Hematopoietic multipotent progenitor cell treated with erythropoietin and hydrocortisone succinate and interleukin-3 and kit ligand, for 15 days (in vitro differentiated cells): ENCODE measurements around the gene AP3D1.
"Not testable (repeated sequence)": the region's sequence is repeated elsewhere in the genome, so short reads cannot be mapped to it uniquely, and the experiment has no call there.

ENCODE experiments used
- DNase-seq: peaks from one replicate; pipeline ENCODE4 v3.0.0-alpha.2; 2015; ENCODE audit warnings: low spot score

AP3D1 gene

DNA sequence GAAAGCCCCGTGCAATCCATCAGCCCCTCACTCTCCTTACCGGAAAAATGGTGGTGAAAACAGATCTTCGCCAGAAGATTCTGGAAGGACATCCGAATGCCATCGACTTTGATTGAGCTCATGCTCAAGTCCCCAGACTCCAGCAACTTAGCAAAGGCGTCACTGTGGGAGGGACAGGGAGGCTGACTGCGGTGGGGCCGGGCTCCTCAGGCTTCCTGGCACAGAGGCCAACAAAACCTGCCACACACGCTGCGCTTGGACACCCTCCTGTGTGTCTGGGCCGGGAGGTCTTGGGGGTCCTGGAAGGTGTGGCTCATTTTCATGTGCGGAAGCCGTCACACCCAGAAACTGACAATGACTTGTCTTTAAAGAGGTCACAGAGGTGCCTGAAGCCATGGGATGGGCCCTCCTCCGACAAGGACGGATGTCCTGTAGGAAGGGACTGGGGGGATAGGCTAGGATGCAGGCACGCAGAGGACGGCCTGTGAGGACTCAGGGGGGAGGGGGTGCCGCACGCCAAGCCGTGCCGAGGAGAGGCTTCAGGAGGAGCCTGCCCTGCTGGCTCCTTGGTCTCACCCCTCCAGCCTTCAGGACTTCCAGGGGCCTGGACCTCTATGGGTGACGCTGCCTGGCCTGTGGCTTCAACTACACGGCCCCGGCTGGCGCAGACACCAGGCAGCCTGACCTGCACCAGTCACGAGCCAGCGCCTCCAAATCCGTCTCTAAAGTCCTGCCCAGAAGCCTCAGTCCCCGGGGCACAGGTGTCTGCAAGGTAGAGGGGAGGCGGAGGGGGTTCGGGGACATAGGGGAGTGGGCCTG lies 42.1 kb downstream of the AP3D1 start:
- no peak for DNase-seq

DNA sequence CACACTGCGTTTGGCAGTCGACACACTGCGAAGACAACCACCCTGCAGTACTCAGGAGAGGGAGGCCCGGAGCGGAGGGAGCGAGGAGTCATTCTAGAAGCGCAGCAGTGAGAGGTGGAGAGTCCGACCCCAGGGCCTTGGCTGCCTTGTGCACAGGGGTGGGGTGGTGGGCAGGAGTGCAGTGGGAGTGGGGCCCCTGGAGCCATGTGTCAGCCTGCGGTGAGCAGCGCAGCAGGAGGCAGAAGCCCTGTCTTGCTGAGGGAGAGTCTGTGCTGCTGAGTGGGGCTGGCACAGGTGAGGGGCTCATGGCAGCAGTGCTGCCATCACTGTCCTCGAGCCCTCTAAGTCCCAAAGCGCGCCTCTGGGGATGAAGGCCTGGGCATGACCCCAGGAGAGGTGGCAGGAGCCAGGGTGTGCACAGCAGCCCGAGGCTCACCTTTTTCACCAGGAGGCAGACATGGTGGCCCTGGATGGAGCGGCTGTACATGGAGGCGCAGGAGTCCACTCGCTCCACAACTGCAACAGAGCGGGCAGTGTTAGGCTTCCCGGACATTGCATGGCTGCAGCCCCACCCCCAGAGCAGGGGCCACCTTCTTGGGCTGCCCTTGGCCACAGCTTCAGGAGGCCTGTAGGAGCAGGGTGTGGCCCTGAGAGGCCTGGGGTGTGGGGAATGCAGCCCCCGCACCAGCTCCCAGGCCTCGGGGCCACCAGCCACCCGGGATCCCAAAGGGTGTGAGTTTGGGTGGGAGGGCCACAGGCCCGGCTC lies 42.9 kb downstream of the AP3D1 start:
- DNase-seq, result no peak

DNA sequence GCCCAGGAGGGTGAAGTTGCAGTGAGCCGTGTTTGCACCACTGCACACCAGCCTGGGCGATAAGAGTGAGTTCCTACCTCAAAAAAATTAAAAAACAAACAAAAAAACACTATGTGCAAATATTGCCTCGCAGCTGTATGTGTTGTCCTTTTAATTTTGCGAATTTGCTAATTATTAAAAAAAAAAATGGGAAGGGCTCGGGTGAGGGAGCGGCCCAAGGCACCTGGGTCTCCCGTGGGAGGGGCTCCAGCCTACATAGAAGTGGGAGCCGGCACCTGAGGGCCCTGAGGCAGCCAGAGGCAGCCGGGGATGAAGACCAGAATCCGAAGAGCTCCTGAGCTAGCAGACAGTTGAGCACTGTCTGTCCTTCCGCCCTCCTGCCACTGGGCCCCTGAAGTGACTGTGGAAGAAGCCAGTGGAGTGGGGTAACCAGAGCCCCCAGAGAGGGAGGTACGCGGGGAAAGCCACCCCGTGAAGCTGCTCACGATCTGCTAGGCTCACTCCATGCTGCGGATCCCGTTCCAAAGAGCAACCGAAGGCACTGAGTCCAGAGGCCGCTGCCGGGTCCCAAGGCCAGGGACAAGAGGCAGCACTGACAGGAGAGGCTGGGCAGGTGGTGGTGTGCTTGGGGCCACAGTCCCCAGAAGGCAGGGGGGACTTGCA lies 48.2 kb downstream of the AP3D1 start:
- no peak for DNase-seq

DNA sequence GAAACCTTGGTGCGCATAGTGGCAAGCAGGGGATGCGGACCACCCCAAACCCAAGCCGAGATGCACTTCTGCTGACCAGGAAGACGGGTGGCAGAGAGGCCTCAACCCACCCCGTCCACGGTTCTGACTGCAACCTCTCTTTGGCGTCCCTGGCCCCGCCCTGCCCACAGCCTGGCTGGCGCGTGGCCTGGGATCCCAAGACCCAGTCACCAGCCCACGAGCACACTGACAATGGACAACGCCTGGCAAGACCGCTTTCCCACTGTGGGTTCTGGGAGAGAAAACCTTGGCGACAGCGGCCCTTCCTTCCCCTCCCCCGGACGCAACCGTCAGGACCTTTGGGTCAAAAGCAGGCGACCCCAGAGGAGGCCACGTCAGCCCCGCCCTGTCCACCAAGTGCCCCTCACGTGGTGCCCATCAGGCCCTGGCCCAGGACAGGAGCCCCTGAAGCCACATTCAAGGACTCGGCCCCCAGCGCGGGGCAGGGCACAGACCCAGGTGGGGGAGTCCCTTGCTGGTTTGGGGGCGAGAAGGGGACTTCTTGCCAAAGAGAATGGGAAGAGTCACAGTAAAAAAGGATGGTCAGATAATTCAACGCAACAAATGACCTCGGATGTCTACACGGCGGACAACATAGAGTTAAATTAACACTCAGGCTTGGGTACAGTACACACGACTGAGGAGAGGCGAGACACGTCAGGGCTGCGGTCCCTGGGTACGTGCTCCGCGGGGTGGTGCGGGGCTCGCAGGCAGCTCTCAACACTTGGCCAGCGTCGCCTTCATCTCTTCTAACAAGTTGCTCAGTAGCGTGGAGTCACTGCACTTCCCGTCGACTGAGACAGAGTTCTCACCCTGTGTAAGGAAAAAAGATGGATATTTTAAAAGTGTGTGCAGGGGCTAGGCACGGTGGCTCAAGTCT lies 49.7 kb downstream of the AP3D1 start:
- DNase-seq, result no peak

DNA sequence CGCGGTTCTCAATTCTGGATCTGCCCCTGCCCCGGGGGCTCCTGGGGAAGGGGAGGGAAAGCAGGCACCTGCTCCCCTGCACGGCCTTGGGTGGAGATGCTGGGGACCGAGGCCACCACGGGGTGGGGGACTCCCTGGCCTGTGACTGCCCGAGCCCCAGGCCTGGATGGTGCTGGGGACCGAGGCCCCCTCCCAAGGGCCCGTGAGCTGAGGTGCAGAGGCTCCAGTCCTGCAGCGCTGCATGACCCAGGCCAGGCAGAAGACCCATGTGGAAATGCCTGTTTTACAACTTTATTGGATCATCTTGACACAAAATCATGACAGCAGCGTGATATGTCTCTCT lies 50.7 kb downstream of the AP3D1 start:
- no peak for DNase-seq

DNA sequence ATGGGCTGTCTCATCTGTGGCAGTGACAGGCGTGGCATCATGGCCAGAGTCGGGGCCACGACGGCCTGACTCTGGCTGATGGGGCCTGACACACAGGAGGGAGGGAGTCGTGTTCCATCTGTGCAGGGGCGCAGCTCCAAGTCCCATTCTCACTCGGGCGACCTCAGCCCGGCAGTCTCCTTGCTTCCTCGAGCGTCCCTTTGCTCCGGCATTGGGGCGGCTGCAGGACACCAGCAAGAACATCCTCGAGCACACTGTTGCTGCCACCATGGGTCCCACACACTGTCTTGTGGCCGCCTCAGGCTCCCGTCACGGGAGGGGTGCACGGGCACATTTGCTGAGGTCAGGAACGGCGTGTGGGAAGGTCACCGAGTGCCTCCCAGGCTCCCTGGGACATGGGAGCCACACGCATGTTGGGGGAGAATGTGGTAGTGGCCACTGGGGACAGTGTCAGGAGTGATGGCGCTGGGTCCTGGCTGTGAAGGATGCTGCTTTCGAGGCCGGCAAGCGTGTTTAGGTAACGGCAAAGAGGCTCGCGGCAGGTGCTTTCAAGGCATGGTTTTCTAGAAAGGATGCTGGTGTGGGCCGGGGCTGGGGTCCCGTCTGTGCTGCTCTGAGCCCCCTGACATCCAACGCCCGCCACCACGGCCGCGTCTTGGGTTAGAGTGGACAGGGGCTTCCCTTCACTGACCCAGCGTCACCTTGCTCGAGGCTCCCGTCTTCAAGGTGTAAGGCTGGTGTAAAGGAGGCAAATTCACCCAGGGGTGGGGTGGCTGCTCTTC lies 51.2 kb downstream of the AP3D1 start:
- no peak for DNase-seq

DNA sequence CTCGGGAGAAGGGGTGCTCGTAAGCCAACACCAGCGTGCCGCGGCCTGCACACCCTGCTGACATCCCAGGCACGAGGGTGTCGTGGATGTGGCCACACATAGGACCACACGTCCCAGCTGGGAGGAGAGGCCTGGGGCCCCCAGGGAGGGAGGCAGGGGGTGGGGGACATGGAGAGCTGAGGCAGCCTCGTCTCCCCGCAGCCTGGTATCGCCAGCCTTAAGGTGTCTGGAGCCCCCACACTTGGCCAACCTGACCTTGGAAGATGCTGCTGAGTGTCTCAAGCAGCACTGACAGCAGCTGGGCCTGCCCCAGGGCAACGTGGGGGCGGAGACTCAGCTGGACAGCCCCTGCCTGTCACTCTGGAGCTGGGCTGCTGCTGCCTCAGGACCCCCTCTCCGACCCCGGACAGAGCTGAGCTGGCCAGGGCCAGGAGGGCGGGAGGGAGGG lies 52.3 kb downstream of the AP3D1 start:
- DNase-seq, result no peak

DNA sequence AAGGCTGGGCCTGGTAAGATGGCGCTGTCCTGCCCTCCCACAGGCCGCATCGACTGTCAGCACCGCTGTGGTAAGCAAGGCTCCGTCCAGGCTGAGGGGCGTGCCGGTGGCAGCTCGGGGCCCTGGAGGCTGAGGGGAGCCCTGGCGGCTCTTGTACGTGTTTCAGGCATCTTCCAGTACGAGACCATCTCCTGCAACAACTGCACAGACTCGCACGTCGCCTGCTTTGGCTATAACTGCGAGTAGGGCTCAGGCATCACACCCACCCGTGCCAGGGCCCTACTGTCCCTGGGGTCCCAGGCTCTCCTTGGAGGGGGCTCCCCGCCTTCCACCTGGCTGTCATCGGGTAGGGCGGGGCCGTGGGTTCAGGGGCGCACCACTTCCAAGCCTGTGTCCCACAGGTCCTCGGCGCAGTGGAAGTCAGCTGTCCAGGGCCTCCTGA lies 53.5 kb downstream of the AP3D1 start:
- no peak for DNase-seq

DNA sequence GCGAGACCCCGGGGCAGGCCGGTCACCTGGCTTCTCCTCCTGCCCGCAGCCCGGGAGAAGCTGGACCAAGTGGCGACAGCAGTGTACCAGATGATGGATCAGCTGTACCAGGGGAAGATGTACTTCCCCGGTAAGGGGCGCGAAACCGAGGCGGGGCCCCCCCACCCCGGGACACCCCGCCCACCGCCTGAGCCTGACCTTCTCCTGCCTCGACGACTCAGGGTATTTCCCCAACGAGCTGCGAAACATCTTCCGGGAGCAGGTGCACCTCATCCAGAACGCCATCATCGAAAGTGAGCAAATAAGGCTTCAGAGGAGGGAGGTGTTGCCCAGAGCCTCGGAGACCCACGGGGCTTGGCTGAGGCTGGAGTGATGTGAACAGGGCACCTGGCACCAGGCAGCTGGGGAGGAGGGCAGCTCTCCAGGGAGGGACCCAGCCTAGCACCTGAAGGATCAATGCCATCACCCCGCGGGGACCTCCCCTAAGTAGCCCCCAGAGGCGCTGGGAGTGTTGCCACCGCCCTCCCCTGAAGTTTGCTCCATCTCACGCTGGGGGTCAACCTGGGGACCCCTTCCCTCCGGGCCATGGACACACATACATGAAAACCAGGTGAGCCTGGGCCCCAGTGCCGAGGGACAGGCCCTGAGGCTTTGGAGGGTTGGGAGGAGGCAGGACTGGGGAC lies 54.0 kb downstream of the AP3D1 start:
- no peak for DNase-seq

DNA sequence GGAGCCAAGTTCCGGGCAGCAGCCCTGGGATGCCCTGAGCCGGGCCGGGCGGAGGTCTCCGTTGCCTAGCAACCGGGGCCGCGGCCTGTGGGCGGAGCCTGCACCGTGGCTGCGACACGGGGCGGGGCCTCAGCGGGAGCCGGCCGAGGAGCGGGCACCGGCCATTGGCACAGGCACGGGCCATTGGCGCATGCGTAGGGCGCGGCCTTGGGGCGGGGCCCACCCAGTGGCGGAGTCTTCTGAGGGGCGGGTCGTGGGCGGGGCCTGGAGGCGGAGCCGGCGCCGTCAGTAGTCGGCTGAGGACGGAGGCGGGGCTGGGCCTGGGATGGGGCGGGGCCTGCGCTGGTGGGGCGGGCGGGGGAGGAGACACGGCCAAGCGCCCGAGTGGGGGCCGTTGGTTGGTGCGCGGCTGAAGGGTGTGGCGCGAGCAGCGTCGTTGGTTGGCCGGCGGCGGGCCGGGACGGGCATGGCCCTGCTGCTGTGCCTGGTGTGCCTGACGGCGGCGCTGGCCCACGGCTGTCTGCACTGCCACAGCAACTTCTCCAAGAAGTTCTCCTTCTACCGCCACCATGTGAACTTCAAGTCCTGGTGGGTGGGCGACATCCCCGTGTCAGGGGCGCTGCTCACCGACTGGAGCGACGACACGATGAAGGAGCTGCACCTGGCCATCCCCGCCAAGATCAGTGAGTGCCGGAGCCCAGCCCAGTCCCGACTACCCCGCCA lies 54.7 kb downstream of the AP3D1 start, which contains the start of gene IZUMO4:
Gene IZUMO4, plus strand, starts transcription at position 436 of the 723 bp plus-strand sequence. Its CDS starts 31 bp downstream, at position 467.
- DNase-seq, result peak; percentile 98

DNA sequence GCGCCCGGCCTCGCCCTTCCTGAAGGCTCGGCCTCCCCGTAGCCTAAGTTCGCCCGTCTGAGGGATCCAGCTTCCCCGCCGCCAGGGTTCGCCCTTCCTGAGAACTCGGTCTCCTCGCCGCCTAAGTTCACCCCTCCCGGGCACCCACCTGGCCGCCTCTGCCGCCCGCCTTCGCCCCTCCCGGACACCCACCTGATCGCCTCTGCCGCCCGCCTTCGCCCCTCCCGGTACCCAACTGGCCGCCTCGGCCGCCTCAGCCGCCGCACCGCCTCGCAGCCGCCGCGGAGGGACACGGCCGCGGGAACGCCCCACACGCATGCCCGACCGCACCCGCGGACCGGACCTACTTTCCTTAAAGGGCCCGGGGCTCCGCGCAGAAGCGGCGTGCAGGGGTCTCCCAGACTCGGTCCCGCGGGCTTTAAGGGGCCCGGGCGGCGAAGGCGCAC lies 55.3 kb downstream of the AP3D1 start, which contains the start of gene MOB3A:
Gene MOB3A, minus strand, starts transcription at position 293 of the 446 bp plus-strand sequence. CDS start 17,766 bp downstream, outside the sequence.
- peak; percentile 91 for DNase-seq

DNA sequence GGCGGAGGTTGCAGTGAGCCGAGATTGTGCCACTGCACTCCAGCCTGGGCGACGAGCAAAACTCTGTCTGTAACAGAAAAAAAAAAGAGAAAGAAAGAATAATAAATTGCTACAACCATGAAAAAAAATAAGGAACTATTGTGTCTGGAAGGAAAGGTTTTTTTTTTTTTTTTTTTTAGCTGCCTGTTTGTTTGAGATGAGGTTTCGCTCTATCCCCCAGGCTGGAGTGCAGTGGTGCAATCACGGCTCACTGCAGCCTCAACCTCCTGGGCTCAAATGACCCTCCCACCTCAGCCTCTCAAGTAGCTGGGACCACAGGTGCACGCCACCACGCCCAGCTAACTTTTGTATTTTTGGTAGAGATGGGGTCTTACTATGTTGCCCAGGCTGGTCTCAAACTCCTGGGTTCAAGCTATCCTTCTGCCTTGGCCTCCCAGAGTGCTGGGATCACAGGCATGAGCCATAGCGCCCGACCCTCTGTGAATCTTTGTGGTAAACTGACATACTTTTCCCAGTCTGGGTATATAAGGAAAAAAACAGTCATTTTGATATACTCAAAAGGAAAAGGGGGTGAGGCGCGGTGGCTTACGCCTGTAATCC lies 59.3 kb downstream of the AP3D1 start:
- not testable (repeated sequence) for DNase-seq

DNA sequence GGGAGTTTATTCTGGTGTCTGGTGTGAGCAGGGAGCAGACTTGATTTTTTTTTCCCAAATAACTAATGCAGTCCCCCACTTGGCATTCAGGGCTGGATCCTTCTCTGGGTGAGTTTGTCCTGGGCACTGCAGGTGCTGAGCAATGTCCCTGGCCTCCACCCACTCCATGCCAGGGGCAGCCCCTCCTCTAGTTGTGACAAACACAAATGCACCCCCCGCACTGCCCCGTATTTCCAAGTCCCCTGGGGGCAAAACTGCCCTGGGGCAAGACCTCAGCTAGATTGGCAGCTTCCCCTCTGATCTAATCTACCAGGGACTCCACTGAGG lies 61.7 kb downstream of the AP3D1 start:
- no peak for DNase-seq

DNA sequence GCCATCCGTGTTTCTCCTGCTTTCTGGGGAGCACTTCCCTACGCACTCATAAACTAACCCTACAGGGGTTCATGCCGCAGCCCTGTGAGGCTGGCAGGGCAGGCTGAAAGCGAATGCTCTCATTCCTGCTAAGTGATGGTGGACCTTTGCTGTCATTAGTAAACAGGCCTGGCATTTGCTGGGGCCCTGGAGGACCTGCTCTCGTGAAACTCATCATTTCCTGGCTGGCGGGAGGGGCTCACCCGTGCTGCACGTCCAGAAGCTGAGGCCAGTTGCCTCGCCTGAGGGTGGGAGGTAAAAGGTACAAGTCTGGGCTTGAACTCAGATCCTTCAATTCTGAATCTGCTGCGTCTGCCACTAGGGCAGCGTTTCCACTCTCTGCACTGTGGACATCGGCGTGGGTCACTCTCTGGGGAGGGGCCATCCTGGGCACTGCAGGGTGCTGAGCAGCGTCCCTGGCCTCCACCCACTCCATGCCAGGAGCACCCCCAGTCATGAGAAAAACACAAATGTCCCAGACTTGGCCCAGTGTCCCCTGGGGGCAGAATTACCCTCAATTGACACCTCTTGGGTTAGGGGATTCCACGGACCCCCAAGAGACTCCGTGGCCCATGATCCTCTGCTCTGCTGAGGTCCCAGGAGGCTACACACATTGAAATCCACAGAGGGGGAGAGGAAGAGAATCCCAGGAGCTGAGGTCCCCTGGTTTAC lies 62.2 kb downstream of the AP3D1 start:
- no peak for DNase-seq

DNA sequence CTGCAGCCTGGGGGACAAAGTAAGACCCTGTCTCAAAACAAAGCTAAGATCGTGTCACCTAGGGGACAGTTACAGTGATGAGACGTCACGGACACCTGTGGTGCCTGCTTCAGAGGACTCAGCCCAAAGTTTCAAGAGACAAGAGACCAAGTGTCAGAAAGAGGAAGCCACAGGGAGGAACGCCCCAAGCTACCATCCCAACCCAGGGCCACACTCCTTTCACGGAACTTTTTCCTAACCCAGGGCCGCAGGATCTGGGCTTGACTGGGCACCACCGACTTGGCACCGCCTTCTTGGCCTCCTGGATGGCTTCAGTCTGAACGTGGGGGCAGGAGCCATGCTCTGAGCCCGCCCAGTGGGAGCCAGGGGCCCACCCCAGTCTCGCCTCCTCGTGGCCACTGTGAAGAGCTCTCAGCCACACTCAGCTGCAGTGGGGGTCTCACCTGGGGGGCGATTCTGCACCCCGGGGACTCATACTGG lies 63.7 kb downstream of the AP3D1 start:
- no peak for DNase-seq

DNA sequence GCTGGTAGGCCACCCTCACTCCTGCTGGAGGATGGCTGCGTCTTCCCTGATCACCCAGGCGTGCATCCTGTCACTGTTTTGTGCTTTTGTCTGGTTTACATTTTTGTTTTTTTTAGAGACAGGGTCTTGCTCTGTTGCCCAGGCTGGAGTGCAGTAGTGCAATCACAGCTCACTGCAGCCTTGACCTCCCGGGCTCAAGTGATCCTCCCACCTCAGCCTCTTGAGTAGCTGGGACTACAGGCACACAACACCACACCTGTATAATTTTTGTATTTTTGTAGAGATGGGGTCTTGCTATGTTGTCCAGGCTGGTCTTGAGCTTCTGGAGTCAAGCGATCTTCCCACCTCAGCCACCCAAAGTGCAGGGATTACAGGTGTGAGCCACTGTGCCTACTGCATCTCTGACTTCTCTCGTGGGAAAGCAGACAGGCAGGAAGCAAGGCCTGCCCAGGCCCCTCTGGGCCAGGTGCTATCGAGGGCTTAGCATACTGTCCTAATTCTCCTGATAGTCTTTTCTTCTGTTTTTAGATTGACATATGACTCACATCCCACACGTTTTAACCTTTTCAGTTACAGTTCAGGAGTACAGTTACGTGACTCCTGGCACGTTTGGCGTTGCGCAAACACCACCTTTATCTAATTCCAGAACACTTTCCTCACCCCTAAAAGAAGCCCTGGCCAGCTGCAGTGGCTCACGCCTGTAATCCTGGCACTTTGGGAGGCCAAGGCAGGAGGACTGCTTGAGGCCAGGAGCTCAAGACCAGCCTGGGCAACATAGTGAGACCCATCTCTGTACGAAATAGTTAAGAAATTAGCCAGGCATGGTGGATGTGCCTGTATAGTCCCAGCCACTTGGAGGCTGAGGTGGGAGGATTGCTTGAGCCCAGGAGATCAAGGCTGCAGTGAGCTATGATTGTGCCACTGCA lies 64.4 kb downstream of the AP3D1 start:
- DNase-seq, result not testable (repeated sequence)
